Neutrophil (primary cell): Measurements from ENCODE around the gene DCN.

Source experiments
- H3K27ac ChIP-seq: fragments of 200-600 bp; sonication (generic); 2 replicates; pipeline ENCODE4 v1.5.1; 2016; ENCODE audit warnings: mild to moderate bottlenecking, moderate library complexity
- H3K27me3 ChIP-seq: fragments of 200-600 bp; sonication (generic); 2 replicates; pipeline ENCODE4 v1.6.0; 2016; ENCODE audit warnings: mild to moderate bottlenecking
- H3K36me3 ChIP-seq: fragments of 200-600 bp; sonication (generic); 2 replicates; pipeline ENCODE4 v1.5.1; 2017
- H3K4me1 ChIP-seq, 2 experiments: fragments of 200-600 bp in 1 of 2; sonication (generic) in 1 of 2; 1 replicate in 1 of 2; 2 replicates in 1 of 2; pipeline versions ENCODE4 v1.5.1 to v1.6.1; 2013 to 2016; ENCODE audit warnings: low read depth in 1 of 2, low read length in 1 of 2, mild to moderate bottlenecking in 1 of 2, moderate library complexity in 1 of 2; ENCODE audit not compliant: control insufficient read depth in 1 of 2, insufficient read depth in 1 of 2
- H3K4me3 ChIP-seq, 2 experiments: fragments of 200-600 bp in 1 of 2; sonication (generic) in 1 of 2; 1 replicate in 1 of 2; 2 replicates in 1 of 2; pipeline ENCODE4 v1.5.1; 2013 to 2016; ENCODE audit warnings: low read depth in 1 of 2, low read length in 1 of 2, mild to moderate bottlenecking in 1 of 2, moderate library complexity in 1 of 2
- H3K9me3 ChIP-seq: fragments of 200-600 bp; sonication (generic); 2 replicates; pipeline ENCODE4 v1.5.1; 2016
- TF ChIP-seq, protein P1 (sequence below): fragments of 200-600 bp; sonication (generic); IDR thresholded peaks from 2 replicates; pipeline ENCODE4 v1.5.1; 2016; ENCODE audit warnings: antibody characterized with exemption

DCN gene

DNA sequence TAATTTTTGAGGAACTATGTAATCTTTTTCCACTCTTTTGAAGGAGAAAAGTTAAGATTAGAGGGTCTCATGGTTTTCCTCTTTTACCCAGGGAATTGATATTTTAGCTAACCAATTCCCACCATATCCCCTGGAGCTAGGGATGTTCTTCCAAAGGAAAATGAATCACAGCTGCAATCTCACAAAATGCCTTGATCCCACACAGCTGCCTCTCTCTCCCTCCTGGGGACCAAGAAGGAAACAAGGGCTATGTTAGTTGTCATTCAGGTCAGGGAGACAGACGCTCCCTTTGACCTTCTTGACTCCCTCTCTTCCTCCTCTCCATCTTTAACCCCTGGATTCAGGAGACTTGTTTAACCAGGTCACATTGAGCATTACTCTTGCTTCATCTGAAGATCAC lies 9.5 kb downstream of the DCN start:
- Histone ChIP-seq H3K27ac (no peak overlapping the region), H3K4me1 (no peaks in the 10 kb centered on the region), H3K36me3 (no peaks in the 10 kb centered on the region), H3K27me3 (no peaks in the 10 kb centered on the region), H3K9me3 (no peaks in the 10 kb centered on the region), H3K4me3 (no peak overlapping the region)
- TF ChIP-seq, protein P1, sequence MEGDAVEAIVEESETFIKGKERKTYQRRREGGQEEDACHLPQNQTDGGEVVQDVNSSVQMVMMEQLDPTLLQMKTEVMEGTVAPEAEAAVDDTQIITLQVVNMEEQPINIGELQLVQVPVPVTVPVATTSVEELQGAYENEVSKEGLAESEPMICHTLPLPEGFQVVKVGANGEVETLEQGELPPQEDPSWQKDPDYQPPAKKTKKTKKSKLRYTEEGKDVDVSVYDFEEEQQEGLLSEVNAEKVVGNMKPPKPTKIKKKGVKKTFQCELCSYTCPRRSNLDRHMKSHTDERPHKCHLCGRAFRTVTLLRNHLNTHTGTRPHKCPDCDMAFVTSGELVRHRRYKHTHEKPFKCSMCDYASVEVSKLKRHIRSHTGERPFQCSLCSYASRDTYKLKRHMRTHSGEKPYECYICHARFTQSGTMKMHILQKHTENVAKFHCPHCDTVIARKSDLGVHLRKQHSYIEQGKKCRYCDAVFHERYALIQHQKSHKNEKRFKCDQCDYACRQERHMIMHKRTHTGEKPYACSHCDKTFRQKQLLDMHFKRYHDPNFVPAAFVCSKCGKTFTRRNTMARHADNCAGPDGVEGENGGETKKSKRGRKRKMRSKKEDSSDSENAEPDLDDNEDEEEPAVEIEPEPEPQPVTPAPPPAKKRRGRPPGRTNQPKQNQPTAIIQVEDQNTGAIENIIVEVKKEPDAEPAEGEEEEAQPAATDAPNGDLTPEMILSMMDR: no peak

DNA sequence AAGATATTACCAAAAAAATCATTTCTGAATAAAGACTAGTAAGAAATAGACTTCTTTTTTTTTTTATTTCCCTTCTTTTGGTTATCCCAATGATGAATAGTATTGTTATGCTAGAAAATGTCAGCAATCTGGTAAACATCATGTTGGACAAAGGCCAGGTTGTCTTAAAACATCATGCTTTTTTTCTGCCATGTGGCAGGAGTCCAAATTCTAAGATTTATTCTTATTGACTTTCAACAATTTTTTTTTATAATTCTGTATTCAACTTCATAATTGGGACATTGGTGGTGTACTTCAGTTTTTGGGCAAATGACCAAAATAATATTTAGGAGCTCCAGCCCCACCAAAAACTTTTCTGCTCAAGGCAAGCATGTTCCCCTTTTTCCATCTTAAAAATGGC lies 10.5 kb downstream of the DCN start:
- Histone ChIP-seq H3K27me3 (no peaks in the 10 kb centered on the region), H3K9me3 (no peaks in the 10 kb centered on the region), H3K4me1 (no peaks in the 10 kb centered on the region), H3K27ac (no peak overlapping the region), H3K4me3 (no peak overlapping the region), H3K36me3 (no peaks in the 10 kb centered on the region)
- TF ChIP-seq, protein P1: no peak

DNA sequence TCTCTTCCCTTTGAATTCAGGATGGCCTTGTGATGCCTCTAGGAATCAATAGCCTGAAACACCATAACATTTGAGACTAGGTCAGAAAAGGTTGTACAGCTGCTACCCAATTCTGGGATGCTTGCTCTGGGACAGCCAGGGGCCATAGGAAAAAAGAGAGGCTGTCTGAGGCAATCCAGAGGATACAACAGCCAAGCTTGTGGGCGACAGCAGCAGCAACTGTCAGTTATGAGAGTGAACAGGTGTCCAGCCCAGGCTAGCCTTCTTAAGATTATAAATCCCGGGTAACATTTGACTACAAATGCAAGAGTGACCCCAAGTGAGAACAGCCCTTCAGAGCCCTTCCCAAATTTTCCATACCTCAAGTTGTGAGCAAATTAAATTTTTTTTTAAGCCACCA lies 11.1 kb downstream of the DCN start:
- TF ChIP-seq, protein P1: no peak
- H3K36me3 ChIP-seq: no peaks in the 10 kb centered on the region
- H3K27me3 ChIP-seq: no peaks in the 10 kb centered on the region
- H3K4me3 ChIP-seq: no peak overlapping the region
- H3K4me1 ChIP-seq: no peaks in the 10 kb centered on the region
- H3K27ac ChIP-seq: no peak overlapping the region
- no peaks in the 10 kb centered on the region for H3K9me3 ChIP-seq

DNA sequence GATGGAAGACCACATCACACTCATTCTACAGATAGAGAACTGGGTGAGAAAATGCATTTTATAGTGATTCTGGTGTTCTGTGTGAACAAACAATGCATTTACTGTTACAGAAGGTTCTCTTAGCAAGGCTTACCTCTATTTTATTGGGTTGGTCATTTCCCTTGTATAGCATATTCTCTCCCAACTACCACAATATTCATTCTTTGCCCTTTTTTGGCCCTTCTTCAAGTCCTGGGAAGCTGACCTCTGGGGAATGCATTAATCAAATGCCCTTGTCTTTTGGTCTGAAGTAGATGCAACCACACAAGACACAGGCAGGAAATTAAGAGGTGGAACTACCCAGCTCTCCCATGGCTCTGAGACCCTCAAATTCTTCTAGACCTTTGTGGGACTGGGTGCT lies 19.5 kb downstream of the DCN start:
- H3K9me3 ChIP-seq: no peaks in the 10 kb centered on the region
- H3K36me3 ChIP-seq: no peaks in the 10 kb centered on the region
- H3K4me3 ChIP-seq: no peak overlapping the region
- H3K4me1 ChIP-seq: no peaks in the 10 kb centered on the region
- no peaks in the 10 kb centered on the region for H3K27me3 ChIP-seq
- no peak overlapping the region for H3K27ac ChIP-seq
- TF ChIP-seq, protein P1: no peak

DNA sequence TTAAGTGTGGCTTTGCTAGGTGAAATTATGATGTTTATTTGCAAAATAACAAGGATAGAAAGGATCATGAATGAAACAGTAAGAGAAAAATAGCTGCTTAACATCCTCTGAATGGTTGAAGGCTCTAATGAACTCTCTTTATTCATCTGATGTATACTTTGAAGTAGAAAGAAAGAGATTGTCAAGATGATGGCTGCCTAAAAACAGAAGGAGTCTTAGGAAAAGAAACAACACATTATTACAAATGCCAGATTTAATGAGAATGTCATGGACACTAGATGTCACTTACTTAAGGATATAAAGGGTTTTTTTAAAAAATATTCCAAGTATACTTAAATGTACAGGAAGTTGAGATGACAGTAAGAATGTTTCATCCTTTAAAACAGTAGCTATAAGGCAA lies 21.6 kb downstream of the DCN start:
- H3K4me3 ChIP-seq: no peak overlapping the region
- no peak overlapping the region for H3K27ac ChIP-seq
- no peaks in the 10 kb centered on the region for H3K27me3 ChIP-seq
- H3K9me3 ChIP-seq: no peaks in the 10 kb centered on the region
- TF ChIP-seq, protein P1: no peak
- no peaks in the 10 kb centered on the region for H3K4me1 ChIP-seq
- H3K36me3 ChIP-seq: no peaks in the 10 kb centered on the region

DNA sequence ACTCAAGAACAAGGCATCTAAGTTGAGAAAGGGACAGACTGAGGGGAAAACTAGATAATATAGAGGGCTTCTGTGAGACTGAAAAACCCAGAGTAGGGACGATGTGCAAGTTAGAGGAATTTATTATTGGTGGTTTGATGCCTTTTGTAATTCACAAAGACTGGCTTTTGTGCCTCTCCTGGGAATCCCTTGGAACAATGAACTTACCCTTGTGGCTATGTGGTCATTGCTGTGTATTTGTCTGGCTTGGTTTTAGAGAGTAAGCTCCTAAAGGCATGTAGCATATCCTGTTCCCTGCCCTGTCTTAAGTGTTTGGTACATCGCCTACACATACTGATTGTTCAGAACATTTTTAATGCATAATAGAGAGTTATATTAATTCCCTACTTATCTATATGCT lies 26.6 kb downstream of the DCN start:
- Histone ChIP-seq H3K4me3 (no peak overlapping the region), H3K36me3 (no peaks in the 10 kb centered on the region), H3K9me3 (no peaks in the 10 kb centered on the region), H3K27ac (no peak overlapping the region), H3K4me1 (no peaks in the 10 kb centered on the region), H3K27me3 (no peaks in the 10 kb centered on the region)
- TF ChIP-seq, protein P1: no peak
